Measurements from ENCODE around the gene SETDB2. TPM values are rescaled to one million over a fixed set of nuclear protein-coding genes. Genes with fewer than 3 reads are reported as not detected.

Gene SETDB2
- total and polyA plus RNA-seq, 2 of the 13 experiments (the other 11 are each of a cell fraction or from before 2014, with no cell fraction given): 8.1 to 8.7 TPM

- CTCF ChIA-PET (ENCODE audit: low intra/inter-chr PET ratio, low total read pairs): no interaction called here
- Histone ChIP-seq H3K79me2 (ENCODE audit: insufficient read depth, low read length) (no peaks in the 10 kb centered on the region), H3K4me3 (replicated peaks in 1 of 3; ENCODE audit: insufficient read depth in 1 of 3, low read depth in 2 of 3, low read length in 3 of 3) (no peak overlapping the region), H3K4me2 (ENCODE audit: low read depth, low read length) (no peak overlapping the region), H4K20me1 (ENCODE audit: insufficient read depth, low read length) (no peaks in the 10 kb centered on the region), H3K9ac (ENCODE audit: insufficient read depth, low read depth, low read length) (no peak overlapping the region), H2AFZ (ENCODE audit: low read length) (no peak overlapping the region), H3K27ac (ENCODE audit: extremely low read length, insufficient read depth, low read length) (no peak overlapping the region), H3K36me3 (replicated peaks in 1 of 2; ENCODE audit: control insufficient read depth in 1 of 2, insufficient read depth in 2 of 2, low read length in 2 of 2) (no peaks in the 10 kb centered on the region), H3K27me3 (ENCODE audit: control insufficient read depth in 1 of 2, insufficient read depth in 2 of 2, low read length in 2 of 2) (no peaks in the 10 kb centered on the region), H3K4me1 (ENCODE audit: insufficient read depth, low read length) (no peaks in the 10 kb centered on the region), H3K9me3 (ENCODE audit: low read length) (no peaks in the 10 kb centered on the region)
- no peak for DNase-seq (ENCODE audit: low spot score)
- in situ Hi-C loops (cut with HindIII; ENCODE audit: extremely low pct_ligation_motif_present, low pct_unique_long_range_greater_than_20kb) (no loop called here), intact Hi-C loops (cut with micrococcal nuclease; ENCODE audit: unreplicated experiment) (no loop called here)
- POLR2A ChIA-PET: no interaction called here
- BruUV-seq (replicated peaks): no TSS peak
- ATAC-seq: no peak
- FAIRE-seq: no peak
- TF ChIP-seq ZNF580 (CRISPR knock-in tag; IDR thresholded peaks at IDR 0.05; ENCODE audit: borderline replicate concordance, low read depth) (no peak), GMEB1 (CRISPR knock-in tag; IDR thresholded peaks at IDR 0.05; ENCODE audit: borderline replicate concordance) (no peak), ZBTB7A (CRISPR knock-in tag; IDR thresholded peaks at IDR 0.05) (no peak), JDP2 (CRISPR knock-in tag; IDR thresholded peaks at IDR 0.05; ENCODE audit: borderline replicate concordance) (no peak), SRSF1 (optimal IDR thresholded peaks at IDR 0.05; ENCODE audit: low read depth, low read length) (no peak), ZNF296 (CRISPR knock-in tag; conservative IDR thresholded peaks at IDR 0.05) (no peak), ZFP62 (CRISPR knock-in tag; IDR thresholded peaks at IDR 0.05) (no peak), PBX3 (CRISPR knock-in tag; IDR thresholded peaks at IDR 0.05; ENCODE audit: borderline replicate concordance) (no peak), HOXA7 (CRISPR knock-in tag; IDR thresholded peaks at IDR 0.05) (no peak), ZNF772 (CRISPR knock-in tag; IDR thresholded peaks at IDR 0.05) (no peak), PLSCR1 (CRISPR knock-in tag; IDR thresholded peaks at IDR 0.05; ENCODE audit: borderline replicate concordance) (no peak), SKIL (CRISPR knock-in tag; IDR thresholded peaks at IDR 0.05; ENCODE audit: borderline replicate concordance) (no peak), THAP7 (CRISPR knock-in tag; IDR thresholded peaks at IDR 0.05) (no peak)
- WGBS (ENCODE audit: low lambda C conversion rate): 75% methylated on average over 2 of the region's 2 CpGs
Measured at GRCh38 chr13:49412749-49413148, 31.3 kb upstream of the SETDB2 start.
